ENCODE measurements around the gene FOXC2. TPM values are rescaled to one million over a fixed set of nuclear protein-coding genes. Genes with fewer than 3 reads are reported as not detected.

Gene FOXC2
- total RNA-seq, 1 donor from 2014 or later: under 0.01 TPM

- no peak for DNase-seq (ENCODE audit: low read depth)
- FAIRE-seq: peak; percentile 23
- Histone ChIP-seq H3K36me3 (ENCODE audit: control insufficient read depth, insufficient read depth, low read length) (no peaks in the 10 kb centered on the region), H3K27me3 (ENCODE audit: control insufficient read depth, insufficient read depth, low read length) (peaks cover 23% of the 10 kb centered on the region), H3K4me3 (ENCODE audit: low read depth, low read length) (no peak overlapping the region)
- TF ChIP-seq, protein P1, sequence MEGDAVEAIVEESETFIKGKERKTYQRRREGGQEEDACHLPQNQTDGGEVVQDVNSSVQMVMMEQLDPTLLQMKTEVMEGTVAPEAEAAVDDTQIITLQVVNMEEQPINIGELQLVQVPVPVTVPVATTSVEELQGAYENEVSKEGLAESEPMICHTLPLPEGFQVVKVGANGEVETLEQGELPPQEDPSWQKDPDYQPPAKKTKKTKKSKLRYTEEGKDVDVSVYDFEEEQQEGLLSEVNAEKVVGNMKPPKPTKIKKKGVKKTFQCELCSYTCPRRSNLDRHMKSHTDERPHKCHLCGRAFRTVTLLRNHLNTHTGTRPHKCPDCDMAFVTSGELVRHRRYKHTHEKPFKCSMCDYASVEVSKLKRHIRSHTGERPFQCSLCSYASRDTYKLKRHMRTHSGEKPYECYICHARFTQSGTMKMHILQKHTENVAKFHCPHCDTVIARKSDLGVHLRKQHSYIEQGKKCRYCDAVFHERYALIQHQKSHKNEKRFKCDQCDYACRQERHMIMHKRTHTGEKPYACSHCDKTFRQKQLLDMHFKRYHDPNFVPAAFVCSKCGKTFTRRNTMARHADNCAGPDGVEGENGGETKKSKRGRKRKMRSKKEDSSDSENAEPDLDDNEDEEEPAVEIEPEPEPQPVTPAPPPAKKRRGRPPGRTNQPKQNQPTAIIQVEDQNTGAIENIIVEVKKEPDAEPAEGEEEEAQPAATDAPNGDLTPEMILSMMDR (IDR thresholded peaks at IDR 0.05; ENCODE audit: insufficient read depth, low read length, severe bottlenecking): no peak
These were observed 4.2 kb downstream of the FOXC2 start for GRCh38 chr16:86570558-86571529.

DNA sequence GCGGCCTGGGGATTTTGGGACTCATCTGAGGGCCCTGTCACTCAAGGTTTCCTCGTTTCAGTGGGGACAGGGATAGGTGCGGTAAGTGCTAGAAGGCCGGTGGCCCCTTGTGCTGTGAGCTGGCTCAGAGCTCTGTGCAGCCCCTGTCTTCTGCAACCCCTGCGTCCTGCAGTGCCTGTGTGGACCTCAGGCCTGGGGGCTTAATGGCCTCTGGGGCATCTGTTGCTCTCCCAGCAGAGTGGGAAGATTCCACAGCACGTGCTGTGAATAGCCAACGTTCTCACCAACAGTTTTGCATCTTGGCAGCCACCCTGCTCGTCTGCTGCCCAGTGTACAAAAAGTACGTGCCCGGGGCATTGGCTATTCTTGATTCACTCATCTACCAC, 4.9 kb downstream of the FOXC2 start:
- H3K36me3 ChIP-seq (ENCODE audit: control insufficient read depth, insufficient read depth, low read length): no peaks in the 10 kb centered on the region
- no peak for FAIRE-seq
- H3K4me3 ChIP-seq (ENCODE audit: low read depth, low read length): no peak overlapping the region
- TF ChIP-seq, protein P1 (IDR thresholded peaks at IDR 0.05; ENCODE audit: insufficient read depth, low read length, severe bottlenecking): no peak
- no peak for DNase-seq (ENCODE audit: low read depth)
- H3K27me3 ChIP-seq (ENCODE audit: control insufficient read depth, insufficient read depth, low read length): peaks cover 20% of the 10 kb centered on the region

- Histone ChIP-seq H3K27me3 (ENCODE audit: control insufficient read depth, insufficient read depth, low read length) (peaks cover 20% of the 10 kb centered on the region), H3K36me3 (ENCODE audit: control insufficient read depth, insufficient read depth, low read length) (no peaks in the 10 kb centered on the region), H3K4me3 (ENCODE audit: low read depth, low read length) (no peak overlapping the region)
- DNase-seq (ENCODE audit: low read depth): no peak
- no peak for FAIRE-seq
- TF ChIP-seq, protein P1 (IDR thresholded peaks at IDR 0.05; ENCODE audit: insufficient read depth, low read length, severe bottlenecking): no peak
These were observed 5.5 kb downstream of the FOXC2 start for GRCh38 chr16:86572041-86572521.

GRCh38 chr16:86572606-86573005, 6.0 kb downstream of the FOXC2 start:
- Histone ChIP-seq H3K4me3 (ENCODE audit: low read depth, low read length) (no peak overlapping the region), H3K36me3 (ENCODE audit: control insufficient read depth, insufficient read depth, low read length) (no peaks in the 10 kb centered on the region), H3K27me3 (ENCODE audit: control insufficient read depth, insufficient read depth, low read length) (peaks cover 17% of the 10 kb centered on the region)
- TF ChIP-seq, protein P1 (IDR thresholded peaks at IDR 0.05; ENCODE audit: insufficient read depth, low read length, severe bottlenecking): no peak
- no peak for DNase-seq (ENCODE audit: low read depth)
- no peak for FAIRE-seq

GRCh38 chr16:86573215-86573614, 6.6 kb downstream of the FOXC2 start:
- DNase-seq (ENCODE audit: low read depth) (no peak), FAIRE-seq (no peak)

More at GRCh38 chr16:86573215-86573614, 6.6 kb downstream of the FOXC2 start:
- no peaks in the 10 kb centered on the region for H3K36me3 ChIP-seq (ENCODE audit: control insufficient read depth, insufficient read depth, low read length)
- TF ChIP-seq, protein P1 (IDR thresholded peaks at IDR 0.05; ENCODE audit: insufficient read depth, low read length, severe bottlenecking): no peak
- no peak overlapping the region for H3K4me3 ChIP-seq (ENCODE audit: low read depth, low read length)
- peaks cover 17% of the 10 kb centered on the region for H3K27me3 ChIP-seq (ENCODE audit: control insufficient read depth, insufficient read depth, low read length)
